Measurements from ENCODE around the gene COL23A1.

Gene COL23A1

GRCh38 chr5:178454821-178455479 is 135.2 kb downstream of the COL23A1 start:
- no peak for DNase-seq

GRCh38 chr5:178454303-178454702 is 135.9 kb downstream of the COL23A1 start:
- DNase-seq: no peak

GRCh38 chr5:178453224-178453623 is 137.0 kb downstream of the COL23A1 start:
- no peak for DNase-seq

GRCh38 chr5:178450121-178451028 is 139.8 kb downstream of the COL23A1 start:
- DNase-seq: no peak

GRCh38 chr5:178449163-178450070 is 140.8 kb downstream of the COL23A1 start:
- no peak for DNase-seq

GRCh38 chr5:178445534-178445933 is 144.7 kb downstream of the COL23A1 start:
- no peak for DNase-seq

GRCh38 chr5:178442405-178443257 is 147.6 kb downstream of the COL23A1 start:
- DNase-seq: peak in 1 of 6 experiments; percentile 12

GRCh38 chr5:178441486-178442270 is 148.5 kb downstream of the COL23A1 start:
- no peak for DNase-seq

GRCh38 chr5:178440181-178440580 is 150.0 kb downstream of the COL23A1 start:
- no peak for DNase-seq

GRCh38 chr5:178439493-178440180 is 150.6 kb downstream of the COL23A1 start:
- no peak for DNase-seq

GRCh38 chr5:178438796-178439195 is 151.4 kb downstream of the COL23A1 start:
- no peak for DNase-seq

- no peak for DNase-seq
Observed at GRCh38 chr5:178437386-178438075, 152.7 kb downstream of the COL23A1 start.

- no peak for DNase-seq
Observed at GRCh38 chr5:178436326-178436940, 153.8 kb downstream of the COL23A1 start.

- DNase-seq: no peak
Observed at GRCh38 chr5:178435321-178436238, 154.6 kb downstream of the COL23A1 start.

- DNase-seq: no peak
Observed at GRCh38 chr5:178434851-178435250, 155.3 kb downstream of the COL23A1 start.

- no peak for DNase-seq
Observed at GRCh38 chr5:178434016-178434761, 156.0 kb downstream of the COL23A1 start.

- DNase-seq: no peak
Observed at GRCh38 chr5:178433273-178433775, 156.9 kb downstream of the COL23A1 start.
